ENCODE results near the gene PZP. TPM values are rescaled to one million over a fixed set of nuclear protein-coding genes. Genes with fewer than 3 reads are reported as not detected.

Gene PZP
- total and polyA plus RNA-seq, 2 of the 13 experiments (the other 11 are each of a cell fraction or from before 2014, with no cell fraction given): 0.07 to 0.89 TPM

GRCh38 chr12:9115731-9116559 is 92.2 kb downstream of the PZP start, which contains the start of gene A2M (continued):
- TF ChIP-seq ZNF790 (CRISPR knock-in tag; IDR thresholded peaks at IDR 0.05; ENCODE audit: borderline replicate concordance) (no peak), ZNF20 (CRISPR knock-in tag; IDR thresholded peaks at IDR 0.05) (no peak), RARA (CRISPR knock-in tag; IDR thresholded peaks at IDR 0.05) (peak; percentile 98), FOXP4 (CRISPR knock-in tag; IDR thresholded peaks at IDR 0.05) (peak; percentile 97), KMT2A (CRISPR knock-in tag; IDR thresholded peaks at IDR 0.05) (peak; percentile 44; the same call in 1 of the 2 replicates), RBAK (CRISPR knock-in tag; IDR thresholded peaks at IDR 0.05) (no peak), SP2 (CRISPR knock-in tag; IDR thresholded peaks at IDR 0.05) (peak; percentile 36; the same call in 1 of the 2 replicates), SOX5 (CRISPR knock-in tag; IDR thresholded peaks at IDR 0.05; ENCODE audit: borderline replicate concordance) (peak; percentile 92), ARID3A (IDR thresholded peaks at IDR 0.05; ENCODE audit: low read depth, low read length) (peak; percentile 35; the same call in 1 of the 2 replicates), MLLT10 (CRISPR knock-in tag; IDR thresholded peaks at IDR 0.05) (peak; percentile 82; the same call in 1 of the 2 replicates), KDM6A (CRISPR knock-in tag; IDR thresholded peaks at IDR 0.05; ENCODE audit: low read depth) (no peak), ZNF513 (CRISPR knock-in tag; conservative IDR thresholded peaks at IDR 0.05) (no peak), REPIN1 (CRISPR knock-in tag; IDR thresholded peaks at IDR 0.05; ENCODE audit: borderline replicate concordance, low read depth) (peak; percentile 75; the same call in 1 of the 2 replicates), ONECUT2 (CRISPR knock-in tag; IDR thresholded peaks at IDR 0.05) (peak; percentile 48), GABPB1 (CRISPR knock-in tag; IDR thresholded peaks at IDR 0.05) (peak; percentile 83), RNF219 (CRISPR knock-in tag; IDR thresholded peaks at IDR 0.05) (peak; percentile 24; the same call in 1 of the 2 replicates), HNF4A (CRISPR knock-in tag; IDR thresholded peaks at IDR 0.05) (peak; percentile 77), MBNL3 (CRISPR knock-in tag; conservative IDR thresholded peaks at IDR 0.05) (no peak), PPARG (CRISPR knock-in tag; conservative IDR thresholded peaks at IDR 0.05) (peak; percentile 92), ATF7 (IDR thresholded peaks at IDR 0.05) (no peak), ATF7 (CRISPR knock-in tag; IDR thresholded peaks at IDR 0.05) (no peak), ZNF205 (CRISPR knock-in tag; IDR thresholded peaks at IDR 0.05) (peak; percentile 64; the same call in 1 of the 2 replicates), CHD2 (IDR thresholded peaks at IDR 0.05; ENCODE audit: low read depth, low read length) (no peak), MAF1 (CRISPR knock-in tag; IDR thresholded peaks at IDR 0.05; ENCODE audit: borderline replicate concordance) (peak; percentile 39; the same call in 1 of the 2 replicates)
